ENCODE data around the gene MEGF11.

Gene MEGF11

GRCh38 chr15:66211670-66212562, 41.6 kb downstream of the MEGF11 start:
- DNase-seq = no peak

GRCh38 chr15:66210684-66211083, 42.9 kb downstream of the MEGF11 start:
- no peak for DNase-seq

GRCh38 chr15:66198757-66199156, 54.8 kb downstream of the MEGF11 start:
- DNase-seq = no peak

GRCh38 chr15:66196602-66197001, 56.9 kb downstream of the MEGF11 start:
- DNase-seq = no peak

GRCh38 chr15:66195621-66196230, 57.8 kb downstream of the MEGF11 start:
- no peak for DNase-seq

- DNase-seq = no peak
Measured at GRCh38 chr15:66193066-66193465, 60.5 kb downstream of the MEGF11 start.

GRCh38 chr15:66190746-66191145, 62.8 kb downstream of the MEGF11 start:
- DNase-seq = no peak

GRCh38 chr15:66189291-66189690, 64.3 kb downstream of the MEGF11 start:
- DNase-seq = no peak

- no peak for DNase-seq
Measured at GRCh38 chr15:66188464-66188863, 65.1 kb downstream of the MEGF11 start.

GRCh38 chr15:66187271-66187670, 66.3 kb downstream of the MEGF11 start:
- DNase-seq = no peak

- DNase-seq = no peak
Measured at GRCh38 chr15:66186049-66186825, 67.3 kb downstream of the MEGF11 start.

GRCh38 chr15:66184936-66185790, 68.4 kb downstream of the MEGF11 start:
- no peak for DNase-seq

- DNase-seq = no peak
Measured at GRCh38 chr15:66184492-66184891, 69.1 kb downstream of the MEGF11 start.

GRCh38 chr15:66180531-66181097, 72.9 kb downstream of the MEGF11 start:
- DNase-seq = no peak

- DNase-seq = no peak
Measured at GRCh38 chr15:66178531-66178910, 75.0 kb downstream of the MEGF11 start.

- no peak for DNase-seq
Measured at GRCh38 chr15:66172324-66172980, 81.1 kb downstream of the MEGF11 start.

- no peak for DNase-seq
Measured at GRCh38 chr15:66171841-66172240, 81.7 kb downstream of the MEGF11 start.

GRCh38 chr15:66170716-66171115, 82.8 kb downstream of the MEGF11 start:
- no peak for DNase-seq

GRCh38 chr15:66170042-66170441, 83.5 kb downstream of the MEGF11 start:
- DNase-seq = no peak

GRCh38 chr15:66169625-66170024, 83.9 kb downstream of the MEGF11 start:
- DNase-seq = no peak

- DNase-seq = no peak
Measured at GRCh38 chr15:66169023-66169422, 84.5 kb downstream of the MEGF11 start.

- DNase-seq = no peak
Measured at GRCh38 chr15:66167854-66168253, 85.7 kb downstream of the MEGF11 start.

All from activated CD8-positive, alpha-beta memory T cell treated with anti-CD3 and anti-CD28 coated beads for 24 hours (primary cell).